NCI-H1105 (cell line): ENCODE results near the gene STK32B.

Experiments
- DNase-seq: peaks from one replicate; lab custom pipeline; 2025; lab: John Stamatoyannopoulos, UW

STK32B gene

DNA sequence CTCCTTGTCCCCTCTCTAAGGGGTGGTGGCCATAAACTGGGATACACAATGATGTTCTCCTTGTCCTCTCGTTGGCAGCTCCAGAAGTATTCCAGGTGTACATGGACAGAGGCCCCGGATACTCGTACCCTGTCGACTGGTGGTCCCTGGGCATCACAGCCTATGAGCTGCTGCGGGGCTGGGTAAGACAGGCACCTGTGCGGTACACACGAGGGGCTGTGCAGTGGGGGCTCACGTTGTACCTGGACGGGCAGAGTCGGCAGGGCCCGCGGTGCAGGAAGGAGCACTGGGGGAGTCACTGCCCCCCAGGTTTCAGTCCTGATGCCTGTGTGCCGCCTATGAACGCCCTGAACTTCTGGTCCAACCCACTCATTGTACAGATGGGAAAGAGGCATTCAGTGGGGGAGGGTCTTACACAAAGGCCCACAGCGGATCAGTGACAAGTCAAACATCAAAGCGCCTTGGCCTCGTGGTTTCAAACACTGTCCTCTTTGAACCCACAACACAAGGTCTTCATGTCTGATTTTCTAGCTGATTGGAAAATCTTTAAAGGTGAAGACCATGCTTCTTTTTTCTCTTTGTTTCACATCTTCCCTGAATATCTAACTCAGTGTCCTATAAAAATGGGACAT is 395.4 kb downstream of the STK32B start:
- no peak for DNase-seq

DNA sequence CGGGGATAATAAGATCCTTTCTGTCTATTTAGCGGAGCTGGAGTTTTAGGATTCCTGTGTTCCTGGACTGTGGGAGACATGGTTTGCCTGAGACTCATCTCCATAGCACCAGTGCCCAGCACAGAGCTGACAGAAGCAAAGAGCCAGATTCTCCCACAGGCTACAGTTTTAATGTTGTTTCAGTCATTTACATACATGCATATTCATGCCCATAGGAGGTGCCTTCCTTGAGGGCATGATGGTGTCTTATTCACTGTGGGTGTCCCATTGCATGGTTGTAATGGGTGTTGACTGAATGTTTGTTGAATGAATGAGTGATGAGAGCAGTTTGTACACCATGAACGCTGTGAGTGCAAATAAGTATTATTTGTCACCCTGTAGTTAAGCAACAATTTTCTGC is 396.5 kb downstream of the STK32B start:
- DNase-seq: no peak

DNA sequence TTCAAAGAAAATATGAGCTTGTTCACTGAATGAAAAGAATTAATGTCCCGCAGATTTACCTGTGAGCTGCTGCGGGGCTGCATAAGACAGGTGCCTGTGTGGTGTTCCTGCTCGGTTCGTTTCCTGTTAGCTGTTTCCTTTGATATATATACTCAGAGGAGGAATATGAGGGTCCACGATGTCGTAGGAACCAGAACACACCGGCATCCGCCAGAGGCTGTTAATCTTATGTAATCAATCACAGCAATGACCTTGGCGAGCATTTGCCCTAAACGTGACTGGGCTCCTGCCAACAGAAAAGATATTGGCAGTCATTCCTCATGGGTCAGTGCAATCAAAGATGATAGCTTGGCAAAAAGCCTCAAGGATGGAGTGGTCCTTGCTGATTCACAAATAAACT is 396.9 kb downstream of the STK32B start:
- DNase-seq: no peak

DNA sequence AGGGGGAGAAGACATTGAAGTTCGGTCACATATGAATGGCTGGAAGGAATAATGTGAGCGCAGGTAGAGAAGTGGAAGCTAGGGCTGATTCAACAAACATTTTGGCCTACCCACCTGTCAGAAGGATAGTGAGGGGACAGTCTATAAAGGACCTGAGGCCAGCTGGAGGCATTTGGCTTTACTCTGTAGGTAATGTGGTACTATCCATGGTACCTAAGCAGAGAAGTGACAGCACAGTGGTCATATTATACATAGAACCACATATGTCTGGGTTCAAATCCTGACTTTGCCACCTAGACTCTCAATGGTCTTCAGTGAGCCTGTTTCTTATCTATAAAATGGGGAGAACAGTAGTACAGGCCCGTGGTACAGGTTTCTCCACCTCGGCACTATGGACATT is 400.0 kb downstream of the STK32B start:
- DNase-seq: no peak

DNA sequence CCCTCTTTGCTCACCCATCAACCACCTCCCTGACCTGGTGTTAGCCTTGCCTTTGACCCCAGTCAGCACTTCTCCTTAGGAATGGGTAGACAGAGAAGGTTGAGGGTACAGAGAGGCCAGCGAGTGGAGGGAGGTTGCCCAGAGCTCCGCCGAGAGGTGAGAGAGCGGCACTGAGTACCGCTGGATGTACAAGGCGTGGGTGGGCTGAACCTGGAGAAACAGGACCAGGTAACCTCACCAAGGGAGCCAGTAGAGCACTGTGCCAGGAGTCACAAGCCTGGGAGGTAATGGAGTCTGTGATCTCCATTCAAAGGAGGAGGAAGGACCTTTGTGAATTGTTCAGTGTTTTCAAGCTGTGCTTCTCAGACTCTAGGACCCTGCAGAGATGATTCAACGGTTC is 400.9 kb downstream of the STK32B start:
- no peak for DNase-seq

DNA sequence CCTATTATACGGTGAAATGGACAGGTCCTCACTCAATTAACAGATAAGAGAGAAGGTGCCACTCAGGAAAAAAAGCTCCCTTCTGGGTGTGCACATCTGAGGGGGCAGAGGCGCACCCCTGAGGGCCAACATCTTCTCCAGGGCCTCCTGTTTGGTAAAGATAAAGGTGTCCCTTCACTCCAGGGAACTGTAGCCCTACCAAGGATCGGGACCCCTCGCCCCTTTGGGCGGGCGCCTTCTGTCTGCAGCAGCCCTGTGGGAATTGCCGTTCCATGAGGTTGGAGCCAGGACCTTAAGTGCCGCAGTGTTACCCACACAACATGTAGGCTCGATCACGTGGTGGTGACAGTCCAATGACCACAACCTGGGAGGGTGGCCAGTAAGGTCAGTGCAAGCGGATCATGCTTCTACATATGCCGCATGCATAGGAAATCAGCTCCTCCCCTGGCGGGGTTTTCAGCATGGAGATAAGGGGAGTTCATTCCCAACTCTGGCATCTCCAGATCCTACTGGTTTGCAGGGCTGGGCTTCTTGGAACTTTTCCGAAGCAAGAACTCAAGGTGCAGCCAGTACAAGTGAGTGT is 403.8 kb downstream of the STK32B start:
- no peak for DNase-seq

DNA sequence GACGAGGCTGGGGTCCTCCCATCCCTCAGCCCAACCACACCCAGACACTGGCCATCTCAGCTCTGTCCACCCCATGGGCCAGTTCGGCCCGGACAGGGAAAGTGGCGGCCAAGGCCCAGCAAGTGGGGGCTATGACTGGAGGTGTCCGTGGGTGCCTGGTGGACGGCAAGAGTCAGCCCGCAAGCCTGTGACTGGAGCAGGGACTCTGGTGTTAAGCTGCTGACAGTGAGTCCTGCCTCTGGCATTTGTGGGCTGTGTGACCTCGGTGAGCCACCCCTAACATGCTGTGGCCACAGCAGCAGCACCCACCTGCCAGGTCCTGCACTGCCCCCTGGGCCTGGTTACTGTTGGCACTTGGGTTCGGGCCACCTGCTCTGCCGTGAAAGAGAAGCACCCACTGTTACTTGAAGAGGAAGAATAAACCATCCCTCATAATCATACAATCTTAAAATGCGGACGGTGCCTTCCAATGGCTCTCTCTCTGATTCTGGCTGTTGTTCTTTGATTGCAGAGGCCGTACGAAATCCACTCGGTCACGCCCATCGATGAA is 405.1 kb downstream of the STK32B start:
- DNase-seq: no peak

DNA sequence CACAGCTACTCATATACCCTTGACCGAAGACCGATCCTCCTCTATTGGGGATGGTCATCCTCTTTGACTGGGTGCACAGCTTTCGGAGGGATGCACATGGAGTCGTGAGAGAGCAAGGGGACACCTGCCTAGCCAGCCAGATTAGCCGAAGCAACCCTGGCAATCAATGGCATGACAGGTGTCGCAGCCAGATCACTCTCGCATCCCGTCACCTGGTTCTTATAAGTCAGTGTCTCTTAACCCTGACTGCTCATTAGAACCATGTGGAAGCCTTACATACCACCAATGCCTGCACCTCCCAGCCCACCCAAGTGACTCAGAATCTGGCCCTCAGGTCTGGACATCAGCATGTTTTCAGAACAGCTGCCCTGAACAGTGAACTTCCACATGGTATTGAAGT is 407.4 kb downstream of the STK32B start:
- DNase-seq: no peak

DNA sequence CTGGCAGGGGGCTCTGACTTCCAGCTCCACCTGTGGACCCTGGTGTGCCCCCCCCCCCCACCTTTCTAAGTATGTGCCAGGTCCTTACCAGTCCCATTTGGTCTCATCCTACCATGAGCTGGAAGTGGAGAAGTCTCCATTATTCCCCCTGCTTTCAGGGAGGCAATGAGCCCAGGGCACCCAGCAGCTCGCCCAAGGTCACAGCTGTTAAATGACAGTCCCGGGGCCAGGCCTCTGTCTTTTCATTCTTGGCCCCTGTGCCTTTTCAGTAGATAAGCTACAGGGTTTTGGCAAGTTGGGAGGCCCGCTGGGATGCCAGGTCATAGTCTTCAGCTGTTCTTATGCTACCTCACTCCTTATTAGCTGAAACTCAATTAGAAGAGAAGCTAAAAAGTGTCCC is 408.0 kb downstream of the STK32B start:
- DNase-seq: no peak

DNA sequence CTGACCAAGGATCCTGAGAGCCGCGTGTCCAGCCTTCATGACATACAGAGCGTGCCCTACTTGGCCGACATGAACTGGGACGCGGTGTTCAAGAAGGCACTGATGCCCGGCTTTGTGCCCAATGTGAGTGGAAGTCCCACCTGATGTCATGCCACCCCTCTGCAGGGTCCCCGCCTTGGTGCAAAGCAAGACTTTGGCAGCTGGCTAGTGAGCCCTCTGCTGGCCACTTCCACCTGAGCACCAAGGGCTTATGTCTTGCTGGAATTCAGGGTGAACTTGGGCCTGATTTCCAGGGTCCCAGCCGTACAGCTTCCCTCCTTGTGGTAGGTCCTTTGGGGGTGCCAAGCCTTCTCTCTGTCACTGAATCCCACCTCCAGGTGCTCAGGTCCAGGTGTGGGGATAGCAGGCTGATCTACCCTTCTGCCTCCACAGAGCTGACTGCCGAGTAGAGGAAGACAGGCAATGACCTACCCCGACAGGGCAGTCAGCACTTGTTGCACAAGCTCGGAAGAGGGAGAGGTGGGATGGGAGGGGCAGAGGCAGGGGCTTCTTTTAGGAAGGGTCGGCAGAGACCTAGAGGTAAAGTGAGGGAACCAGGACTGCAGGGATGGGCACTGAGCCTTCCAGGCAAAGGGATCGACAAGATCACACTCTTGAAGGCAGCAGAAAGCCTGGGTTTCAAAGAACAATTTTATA is 409.0 kb downstream of the STK32B start:
- no peak for DNase-seq

DNA sequence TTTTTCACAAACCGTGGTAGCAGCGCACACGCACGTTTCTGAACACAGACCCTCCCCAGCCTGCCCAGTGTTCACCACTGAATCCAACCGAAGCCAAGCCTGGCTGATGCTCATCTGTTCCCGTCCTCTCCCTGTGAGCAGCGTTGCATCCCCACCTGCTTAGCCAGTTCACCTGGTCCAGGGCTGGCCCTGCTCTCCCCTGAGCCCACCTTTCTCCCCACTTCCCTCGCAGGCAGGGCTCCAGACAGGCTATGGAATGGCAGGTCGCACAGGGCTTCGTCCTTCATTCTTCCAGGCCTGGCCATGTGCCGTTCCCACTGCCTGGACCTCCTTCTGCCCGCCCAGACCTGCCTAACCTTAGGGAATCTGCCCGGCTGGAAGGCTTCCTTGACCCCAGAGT is 410.2 kb downstream of the STK32B start:
- no peak for DNase-seq

DNA sequence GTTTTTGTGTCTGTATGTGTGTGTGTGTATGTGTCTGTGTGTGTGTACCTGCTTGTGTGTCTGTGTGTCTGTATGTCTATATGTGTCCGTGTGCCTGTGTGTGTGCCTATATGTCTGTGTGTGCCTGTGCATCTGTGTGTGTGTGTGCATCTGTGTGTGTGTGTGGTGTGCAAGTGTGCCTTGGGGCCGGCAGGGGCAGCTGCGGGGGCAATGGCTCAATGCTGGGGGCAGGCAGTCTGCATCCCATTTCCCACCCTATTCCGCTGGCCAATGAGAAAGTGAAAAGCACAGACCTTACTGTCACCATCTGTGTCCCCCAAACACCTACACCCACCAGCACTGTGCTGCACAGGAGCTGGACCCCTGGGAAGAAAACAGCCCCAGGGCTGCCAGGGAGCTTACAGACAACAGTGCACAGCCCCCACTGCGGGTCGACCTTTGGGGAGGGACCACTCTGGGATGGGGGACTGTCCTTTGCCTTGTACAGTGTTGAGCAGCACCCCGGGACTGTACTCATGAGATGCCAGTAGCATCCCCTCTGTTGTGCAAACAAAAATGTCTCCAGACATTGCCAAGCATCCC is 411.1 kb downstream of the STK32B start:
- DNase-seq: no peak

DNA sequence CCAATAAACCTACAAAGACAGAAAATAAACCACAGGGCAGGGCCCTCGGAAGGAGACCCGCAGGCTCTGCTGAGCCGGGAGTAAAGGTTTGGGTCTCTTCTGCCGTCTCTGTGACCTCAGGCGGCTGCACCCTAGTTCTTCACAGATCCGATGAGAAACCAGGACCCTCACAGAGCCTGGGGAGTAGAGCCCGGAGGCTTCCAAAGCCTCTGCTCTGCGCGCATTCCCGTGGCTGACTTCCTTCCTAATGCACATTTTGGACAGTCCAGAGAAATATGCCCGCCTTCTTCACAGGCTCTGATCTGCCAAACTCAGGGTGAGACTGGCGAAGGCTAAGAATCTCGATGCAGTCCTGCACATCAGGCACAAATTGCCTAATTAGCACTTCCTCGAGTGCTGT is 411.6 kb downstream of the STK32B start:
- DNase-seq: no peak

DNA sequence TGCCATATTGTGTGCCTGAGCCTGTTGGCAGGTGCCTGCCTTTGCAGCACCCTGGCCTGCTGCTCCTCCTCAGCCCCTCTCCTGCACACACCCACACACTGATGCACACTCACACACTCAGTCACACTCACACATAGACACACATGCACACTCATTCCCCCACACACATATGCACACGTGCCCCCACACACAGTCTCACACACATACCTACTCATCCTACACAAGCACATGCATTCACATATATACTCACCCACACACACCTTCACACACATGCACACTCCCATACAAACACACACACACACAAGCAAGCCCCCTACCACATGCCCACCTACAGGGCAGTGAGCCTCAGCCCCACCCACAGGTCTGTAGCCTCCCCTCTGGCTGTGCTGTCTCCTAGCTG is 412.1 kb downstream of the STK32B start:
- no peak for DNase-seq

DNA sequence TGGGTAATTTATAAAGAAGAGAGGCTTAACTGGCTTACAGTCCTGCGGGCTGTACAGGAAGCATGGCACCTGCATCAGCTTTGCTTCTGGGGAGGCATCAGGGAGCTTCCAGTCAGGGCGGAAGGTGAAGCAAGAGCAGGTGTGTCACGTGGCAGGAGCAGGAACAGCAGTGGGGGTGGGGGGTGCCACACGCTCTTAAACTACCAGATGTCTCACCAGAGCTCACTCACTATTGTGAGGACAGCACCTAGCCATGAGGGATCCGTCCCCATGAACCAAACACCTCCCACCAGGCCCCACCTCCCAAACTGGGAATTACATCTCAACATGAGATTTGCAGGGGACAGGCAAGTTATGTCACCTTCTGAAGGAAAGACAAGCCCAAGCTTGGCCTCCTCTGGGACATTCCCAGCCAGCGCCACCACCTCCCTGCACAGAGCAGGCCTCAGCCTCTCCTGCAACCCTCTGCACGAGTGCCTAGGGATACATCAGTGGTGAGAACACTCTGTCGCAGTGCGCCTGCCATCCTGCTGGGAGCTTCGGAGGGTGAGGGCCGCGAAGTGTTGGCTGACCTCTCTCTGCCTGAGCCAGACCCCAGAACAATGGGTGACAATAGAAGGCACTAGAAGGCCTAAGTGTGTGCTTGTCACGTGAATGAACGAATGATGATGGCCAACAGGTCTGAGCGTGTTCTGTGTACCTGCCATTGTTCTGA is 412.8 kb downstream of the STK32B start:
- DNase-seq: no peak

DNA sequence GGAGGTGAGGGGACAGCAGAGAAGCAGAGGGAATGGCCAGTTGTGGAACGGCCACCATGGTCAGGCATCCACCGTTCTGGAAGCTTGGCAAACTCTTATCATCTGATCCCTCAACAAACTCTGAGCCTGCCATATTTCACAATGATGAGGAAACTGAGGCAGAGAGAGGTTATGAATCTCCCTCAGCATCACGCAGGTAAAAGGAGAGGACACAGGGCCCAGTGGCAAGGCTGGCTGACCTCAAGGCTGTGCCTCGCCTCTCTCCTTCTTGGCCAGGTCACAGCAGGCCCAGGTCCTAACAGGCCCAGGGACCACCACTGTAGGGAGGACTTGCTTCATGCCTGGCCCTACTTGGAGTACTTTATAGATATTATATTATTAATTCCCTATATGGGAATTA is 414.2 kb downstream of the STK32B start:
- DNase-seq: no peak

DNA sequence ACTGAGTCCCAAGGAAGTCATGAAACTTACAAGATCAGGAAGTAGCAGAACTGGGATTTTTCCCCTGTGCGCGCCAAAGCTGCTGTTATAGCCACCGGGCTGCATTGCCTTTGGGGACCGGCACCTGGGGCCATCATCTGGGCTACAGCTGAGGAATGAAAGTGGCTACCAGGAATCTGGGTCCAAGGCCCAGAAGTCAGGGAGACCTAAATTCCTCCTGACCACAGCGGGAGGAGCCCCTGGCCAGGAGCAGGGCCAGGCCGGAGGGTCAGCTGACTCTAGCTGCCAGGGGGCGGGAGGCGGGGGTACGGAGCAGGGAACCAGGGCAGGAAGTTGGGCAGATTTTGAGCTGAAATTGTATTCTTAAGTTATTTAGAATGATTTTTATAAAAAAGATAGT is 414.7 kb downstream of the STK32B start:
- DNase-seq: no peak

DNA sequence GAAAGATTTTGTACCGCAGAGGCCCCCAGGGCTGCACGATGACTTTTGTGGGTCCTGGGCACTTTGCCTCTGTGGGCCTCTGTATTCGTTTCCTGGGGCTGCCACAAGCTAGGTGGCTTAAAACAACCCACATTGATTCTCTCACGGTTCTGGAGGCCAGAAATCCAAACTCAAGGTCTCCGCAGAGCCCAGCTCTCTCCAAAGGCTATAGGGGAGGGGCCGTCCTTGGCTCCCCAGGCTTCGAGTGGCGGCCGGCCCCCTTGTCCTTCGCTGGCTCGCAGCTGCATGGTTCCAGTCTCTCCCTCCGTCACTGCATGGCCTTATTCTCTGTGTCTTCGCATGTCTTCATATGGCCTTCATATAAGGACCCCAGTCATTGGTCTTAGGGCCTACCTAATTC is 415.8 kb downstream of the STK32B start:
- DNase-seq: no peak

DNA sequence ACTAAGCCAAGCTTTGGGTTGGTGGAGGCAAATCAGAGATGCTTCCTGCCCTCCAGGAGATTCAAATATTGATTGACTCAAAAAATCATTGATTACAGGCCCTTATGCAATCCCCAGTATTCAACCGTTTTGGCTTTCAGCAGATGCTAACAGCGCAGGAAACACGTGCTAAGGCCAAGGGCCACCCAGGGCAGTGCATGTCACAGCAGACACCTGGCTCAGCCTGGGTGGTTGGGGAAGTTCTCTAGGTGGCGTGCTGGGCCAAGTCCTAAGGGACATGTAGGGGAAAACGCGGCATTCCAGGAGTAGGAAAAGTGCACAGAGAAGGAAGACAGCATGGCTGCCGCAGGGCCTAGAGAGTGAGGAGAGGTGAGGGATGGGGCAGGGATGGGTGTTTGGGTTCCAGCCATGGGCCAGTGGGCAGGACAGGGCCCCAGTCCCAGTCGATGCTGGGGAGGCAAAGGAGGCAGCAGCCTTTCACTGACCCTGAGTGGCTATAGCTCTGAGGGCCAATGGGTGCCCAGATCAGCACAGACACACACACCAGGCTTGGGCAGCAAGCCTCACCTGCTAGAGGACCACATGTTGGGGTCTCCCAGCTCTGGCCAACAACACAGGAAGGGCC is 418.0 kb downstream of the STK32B start:
- DNase-seq: no peak

DNA sequence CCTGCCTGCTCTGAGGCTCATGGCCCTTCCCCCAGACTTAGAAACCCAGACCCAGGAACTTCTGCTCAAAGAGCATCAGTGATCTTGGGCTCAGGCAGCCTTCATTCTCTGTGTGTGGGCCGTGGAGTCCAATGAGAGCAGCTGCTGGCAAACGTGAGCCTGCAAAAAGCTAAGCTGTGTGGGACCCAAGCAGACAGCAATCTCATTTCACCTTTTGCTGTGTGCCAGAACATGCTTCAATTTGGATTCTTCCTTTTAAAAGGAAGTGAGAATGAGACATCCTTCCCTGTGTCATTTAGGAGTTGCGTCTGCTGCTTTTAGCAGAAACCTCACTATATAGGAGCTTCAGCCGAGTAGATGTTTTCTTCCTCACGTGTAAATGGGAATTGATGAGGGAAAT is 418.6 kb downstream of the STK32B start:
- no peak for DNase-seq

DNA sequence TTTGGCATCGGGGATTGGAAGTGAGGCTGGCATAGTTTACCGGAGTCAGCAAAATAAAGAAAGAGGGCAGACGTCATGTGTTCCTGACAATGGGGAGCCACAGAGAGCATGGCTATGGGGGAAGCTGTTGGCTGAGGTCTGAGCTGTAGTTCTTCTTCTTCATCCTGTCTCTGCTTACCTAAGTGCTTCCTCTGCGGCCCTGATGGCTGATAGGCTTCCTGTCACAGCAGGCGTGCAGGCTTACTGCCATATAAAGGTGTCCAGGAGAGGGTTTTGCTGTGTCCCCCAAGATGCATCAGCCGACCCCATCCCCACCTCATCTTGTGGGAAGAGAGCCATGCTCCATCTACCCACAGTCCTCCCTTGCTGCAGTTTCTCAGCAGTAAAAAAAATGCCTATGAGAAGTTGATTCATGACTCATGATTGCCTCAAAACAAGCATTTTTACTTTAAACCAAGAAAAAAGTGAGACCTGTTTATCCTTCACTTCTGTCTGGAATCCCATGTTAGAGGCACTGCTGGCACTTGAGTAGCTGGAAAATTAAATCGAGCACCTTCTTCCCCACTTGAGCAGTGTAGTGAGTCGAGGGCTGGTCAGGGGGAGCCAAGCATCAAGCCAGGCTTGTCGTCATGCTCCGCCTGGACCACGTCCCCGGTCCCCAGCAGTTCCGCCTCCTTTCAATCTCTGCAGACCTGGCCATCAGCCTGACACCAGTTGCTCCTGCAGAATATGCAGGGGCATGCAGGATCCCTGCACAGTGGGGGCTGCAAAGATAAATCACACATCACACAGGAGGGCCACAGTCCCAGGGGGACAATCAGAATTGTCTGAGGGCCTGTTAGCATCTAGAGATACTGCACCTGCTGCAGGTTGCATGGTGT is 419.3 kb downstream of the STK32B start:
- DNase-seq: no peak
